Stimulated activated memory B cell treated with anti-CD40 and anti-IgM and Interleukin-4, amounts not matched to agents 10 μg/mL and 1 μg/mL and 100 μg/mL, for 72 hours (primary cell): Measurements from ENCODE around the gene AUTS2.
A peak's percentile ranks its signal among the peaks of the same experiment; 100 is the strongest.

ENCODE experiments used
- ATAC-seq: fragments of 150-1000 bp; cut with Tn5 transposase; 2 replicates; pipeline ENCODE4 v1.10.0; 2021
- H3K27ac Mint-ChIP-seq: one replicate; pipeline ENCODE4 v1.8.0; 2022; ENCODE audit warnings: mild to moderate bottlenecking, mixed read lengths
- H3K27me3 Mint-ChIP-seq: one replicate; pipeline ENCODE4 v1.8.0; 2022; ENCODE audit warnings: mixed read lengths
- H3K36me3 Mint-ChIP-seq: one replicate; pipeline ENCODE4 v1.8.0; 2022; ENCODE audit warnings: mixed read lengths
- H3K4me1 Mint-ChIP-seq: one replicate; pipeline ENCODE4 v1.8.0; 2022; ENCODE audit warnings: mixed read lengths
- H3K4me3 Mint-ChIP-seq: one replicate; pipeline ENCODE4 v1.8.0; 2022; ENCODE audit warnings: mild to moderate bottlenecking, moderate library complexity, mixed read lengths
- H3K9me3 Mint-ChIP-seq: one replicate; pipeline ENCODE4 v1.8.0; 2022; ENCODE audit warnings: mixed read lengths

The AUTS2 gene

GRCh38 chr7:69693042-69693441 lies 94.8 kb downstream of the AUTS2 start:
- no peaks in the 10 kb centered on the region for H3K36me3 Mint-ChIP-seq
- H3K9me3 Mint-ChIP-seq = no peaks in the 10 kb centered on the region
- H3K4me3 Mint-ChIP-seq = no peak overlapping the region
- peaks cover 44% of the 10 kb centered on the region for H3K4me1 Mint-ChIP-seq
- no peaks in the 10 kb centered on the region for H3K27me3 Mint-ChIP-seq
- H3K27ac Mint-ChIP-seq = no peak overlapping the region
- ATAC-seq = no peak

- Mint-ChIP-seq H3K4me3 (peak overlapping the region; percentile 50), H3K27ac (peak overlapping the region; percentile 28), H3K4me1 (peaks cover 45% of the 10 kb centered on the region), H3K27me3 (no peaks in the 10 kb centered on the region), H3K9me3 (no peaks in the 10 kb centered on the region), H3K36me3 (no peaks in the 10 kb centered on the region)
- ATAC-seq = peak; percentile 91
These were observed 97.8 kb downstream of the AUTS2 start for GRCh38 chr7:69696054-69696591.

GRCh38 chr7:69696686-69697685 lies 98.7 kb downstream of the AUTS2 start:
- H3K36me3 Mint-ChIP-seq = no peaks in the 10 kb centered on the region
- H3K4me3 Mint-ChIP-seq = no peak overlapping the region
- H3K4me1 Mint-ChIP-seq = peaks cover 44% of the 10 kb centered on the region
- ATAC-seq = no peak
- H3K27me3 Mint-ChIP-seq = no peaks in the 10 kb centered on the region
- H3K9me3 Mint-ChIP-seq = no peaks in the 10 kb centered on the region
- peak overlapping the region; percentile 35 for H3K27ac Mint-ChIP-seq

DNA sequence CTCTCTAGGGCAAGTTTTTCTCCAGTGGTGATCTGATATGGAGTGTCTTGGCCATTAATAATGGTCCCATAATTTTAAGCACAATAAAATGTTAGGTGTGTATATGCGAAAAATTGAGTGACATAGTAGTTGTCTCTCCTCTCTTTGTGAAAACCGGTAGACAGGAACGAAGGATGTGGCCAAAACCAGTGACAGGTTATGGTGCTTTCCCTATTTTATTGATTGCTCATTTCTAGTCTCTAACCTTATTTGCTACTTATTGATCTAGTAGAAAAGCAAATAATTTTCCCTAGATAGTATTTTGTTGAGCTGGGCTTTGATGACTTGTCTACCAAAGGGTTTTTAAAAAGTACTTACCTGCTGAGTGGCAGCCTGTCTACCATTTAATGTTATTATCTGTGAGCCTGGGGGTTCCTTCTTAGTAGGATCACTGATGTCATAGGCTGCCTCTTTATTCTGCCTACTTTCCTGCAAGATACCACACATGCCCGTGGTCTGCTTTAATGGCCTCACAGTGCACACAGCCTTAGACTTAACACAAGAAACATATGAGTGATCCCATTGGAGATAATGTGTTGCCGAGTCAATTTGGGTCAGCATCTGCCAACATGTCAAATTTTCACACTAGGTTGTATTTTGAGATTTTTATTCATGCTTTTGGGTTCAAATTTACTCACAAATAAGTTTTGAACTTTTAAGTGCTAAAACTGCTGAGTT lies 100.0 kb downstream of the AUTS2 start:
- Mint-ChIP-seq H3K27me3 (no peaks in the 10 kb centered on the region), H3K4me3 (no peak overlapping the region), H3K9me3 (no peaks in the 10 kb centered on the region), H3K27ac (peak overlapping the region; percentile 35), H3K4me1 (peaks cover 31% of the 10 kb centered on the region), H3K36me3 (no peaks in the 10 kb centered on the region)
- ATAC-seq = no peak

DNA sequence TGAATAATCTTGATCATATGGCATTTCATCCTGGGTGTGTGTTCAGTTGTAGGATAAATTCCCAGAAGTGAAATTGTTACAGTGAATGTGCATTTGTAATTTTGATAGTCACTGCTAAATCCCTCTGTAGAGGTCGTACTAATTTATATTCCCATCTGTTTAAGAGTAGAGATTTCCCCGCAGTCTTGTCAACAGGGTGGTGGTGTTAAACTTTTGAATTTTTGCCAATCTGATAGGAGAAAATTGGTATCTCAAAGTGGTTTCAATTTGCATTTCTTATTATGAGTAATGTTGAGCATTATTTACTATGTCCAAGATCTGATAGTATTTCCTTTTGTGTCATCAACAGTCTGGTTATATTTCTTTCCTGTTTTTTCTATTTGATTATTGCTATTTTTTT lies 101.7 kb downstream of the AUTS2 start:
- Mint-ChIP-seq H3K4me3 (no peak overlapping the region), H3K27ac (no peak overlapping the region), H3K36me3 (no peaks in the 10 kb centered on the region), H3K4me1 (peaks cover 32% of the 10 kb centered on the region), H3K9me3 (no peaks in the 10 kb centered on the region), H3K27me3 (no peaks in the 10 kb centered on the region)
- ATAC-seq = no peak

GRCh38 chr7:69700331-69700730 lies 102.1 kb downstream of the AUTS2 start:
- H3K4me3 Mint-ChIP-seq = no peak overlapping the region
- H3K36me3 Mint-ChIP-seq = no peaks in the 10 kb centered on the region
- H3K27ac Mint-ChIP-seq = no peak overlapping the region
- H3K27me3 Mint-ChIP-seq = no peaks in the 10 kb centered on the region
- no peaks in the 10 kb centered on the region for H3K9me3 Mint-ChIP-seq
- peaks cover 32% of the 10 kb centered on the region for H3K4me1 Mint-ChIP-seq
- no peak for ATAC-seq

GRCh38 chr7:69701288-69701687 lies 103.0 kb downstream of the AUTS2 start:
- H3K27ac Mint-ChIP-seq = no peak overlapping the region

DNA sequence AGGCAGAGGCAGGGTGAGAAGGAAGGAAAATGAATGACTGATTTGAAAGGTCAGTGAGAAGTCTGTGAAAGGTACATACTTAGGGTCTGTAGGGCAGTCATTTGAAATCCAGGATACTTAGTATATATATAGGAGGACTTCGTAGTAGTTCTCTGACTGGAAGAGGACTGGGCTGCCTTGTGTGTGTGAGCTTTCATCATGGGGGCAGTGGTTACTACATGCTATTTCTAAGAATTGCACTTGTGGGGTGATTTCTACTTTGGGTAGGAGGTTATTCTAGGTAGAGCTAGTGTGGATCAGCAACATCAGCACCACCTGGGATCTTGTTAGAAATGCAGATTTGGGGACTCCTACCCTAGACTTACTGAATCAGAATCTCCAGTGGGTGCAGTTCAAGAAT lies 104.1 kb downstream of the AUTS2 start:
- Mint-ChIP-seq H3K4me1 (peaks cover 14% of the 10 kb centered on the region), H3K4me3 (no peak overlapping the region), H3K36me3 (no peaks in the 10 kb centered on the region), H3K27ac (no peak overlapping the region), H3K27me3 (no peaks in the 10 kb centered on the region), H3K9me3 (no peaks in the 10 kb centered on the region)
- no peak for ATAC-seq

More at GRCh38 chr7:69701288-69701687, 103.0 kb downstream of the AUTS2 start:
- ATAC-seq = no peak
- Mint-ChIP-seq H3K36me3 (no peaks in the 10 kb centered on the region), H3K9me3 (no peaks in the 10 kb centered on the region), H3K27me3 (no peaks in the 10 kb centered on the region), H3K4me3 (no peak overlapping the region), H3K4me1 (peaks cover 25% of the 10 kb centered on the region)

DNA sequence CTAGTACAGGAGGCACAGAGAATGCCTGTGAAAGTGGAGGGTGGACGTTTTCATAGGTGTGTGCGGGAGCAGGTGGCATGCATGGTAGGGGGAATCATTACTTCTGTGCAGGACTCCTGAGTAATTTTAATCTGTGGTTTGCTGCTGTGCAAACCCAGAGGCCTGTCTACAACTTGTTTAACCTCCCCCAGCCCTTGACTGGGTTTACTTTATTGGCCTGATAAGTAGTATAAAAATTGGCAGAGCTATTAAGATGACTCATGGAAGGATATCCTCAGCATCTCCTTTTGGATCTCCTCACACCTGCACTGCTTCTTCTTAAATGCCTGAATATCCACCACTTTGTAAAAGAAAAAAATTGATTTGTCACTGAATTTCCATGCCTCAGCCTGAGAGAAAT lies 104.8 kb downstream of the AUTS2 start:
- H3K4me3 Mint-ChIP-seq = no peak overlapping the region
- H3K36me3 Mint-ChIP-seq = no peaks in the 10 kb centered on the region
- peaks cover 9% of the 10 kb centered on the region for H3K4me1 Mint-ChIP-seq
- H3K9me3 Mint-ChIP-seq = no peaks in the 10 kb centered on the region
- no peak for ATAC-seq
- no peak overlapping the region for H3K27ac Mint-ChIP-seq
- no peaks in the 10 kb centered on the region for H3K27me3 Mint-ChIP-seq

- Mint-ChIP-seq H3K27ac (no peak overlapping the region), H3K4me1 (peaks cover 14% of the 10 kb centered on the region), H3K36me3 (no peaks in the 10 kb centered on the region), H3K9me3 (no peaks in the 10 kb centered on the region), H3K27me3 (no peaks in the 10 kb centered on the region), H3K4me3 (no peak overlapping the region)
- no peak for ATAC-seq
These were observed 107.8 kb downstream of the AUTS2 start for GRCh38 chr7:69706070-69706469.

GRCh38 chr7:69708857-69709256 lies 110.6 kb downstream of the AUTS2 start:
- Mint-ChIP-seq H3K36me3 (no peaks in the 10 kb centered on the region), H3K27me3 (no peaks in the 10 kb centered on the region), H3K4me3 (no peak overlapping the region), H3K9me3 (no peaks in the 10 kb centered on the region), H3K4me1 (peaks cover 12% of the 10 kb centered on the region), H3K27ac (no peak overlapping the region)
- ATAC-seq = no peak

DNA sequence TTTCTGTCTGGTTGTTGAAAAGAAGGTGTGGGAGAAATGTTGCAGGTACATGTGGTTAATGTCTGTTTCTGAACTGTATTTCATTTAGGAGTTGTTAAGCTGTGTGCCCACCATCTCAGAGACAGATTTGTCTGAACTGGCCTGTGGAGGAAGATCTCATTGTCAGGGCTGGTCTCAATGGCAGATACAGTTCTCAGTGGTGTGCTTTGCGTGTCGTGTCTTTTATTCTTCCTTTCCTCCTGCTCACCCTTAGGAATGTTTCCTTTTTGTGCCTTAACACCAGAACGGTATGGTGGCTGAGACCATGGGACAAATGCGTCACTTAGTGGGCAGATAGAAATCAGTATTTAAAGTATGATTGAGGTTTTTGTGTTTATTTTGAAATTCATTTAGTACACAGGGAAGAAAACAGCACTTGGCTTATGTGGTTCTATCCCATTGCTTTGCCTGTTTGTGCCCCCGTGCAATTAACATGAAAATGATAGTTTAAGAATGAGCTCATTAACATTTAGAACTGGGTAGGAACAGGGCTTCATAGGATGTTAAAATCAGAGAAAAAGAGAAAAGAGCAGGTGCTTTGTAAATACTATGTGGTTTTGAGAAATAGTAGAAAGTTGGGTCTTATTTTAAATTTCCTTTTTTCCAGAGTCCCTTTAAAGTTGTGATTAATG lies 112.6 kb downstream of the AUTS2 start:
- peaks cover 21% of the 10 kb centered on the region for H3K4me1 Mint-ChIP-seq

DNA sequence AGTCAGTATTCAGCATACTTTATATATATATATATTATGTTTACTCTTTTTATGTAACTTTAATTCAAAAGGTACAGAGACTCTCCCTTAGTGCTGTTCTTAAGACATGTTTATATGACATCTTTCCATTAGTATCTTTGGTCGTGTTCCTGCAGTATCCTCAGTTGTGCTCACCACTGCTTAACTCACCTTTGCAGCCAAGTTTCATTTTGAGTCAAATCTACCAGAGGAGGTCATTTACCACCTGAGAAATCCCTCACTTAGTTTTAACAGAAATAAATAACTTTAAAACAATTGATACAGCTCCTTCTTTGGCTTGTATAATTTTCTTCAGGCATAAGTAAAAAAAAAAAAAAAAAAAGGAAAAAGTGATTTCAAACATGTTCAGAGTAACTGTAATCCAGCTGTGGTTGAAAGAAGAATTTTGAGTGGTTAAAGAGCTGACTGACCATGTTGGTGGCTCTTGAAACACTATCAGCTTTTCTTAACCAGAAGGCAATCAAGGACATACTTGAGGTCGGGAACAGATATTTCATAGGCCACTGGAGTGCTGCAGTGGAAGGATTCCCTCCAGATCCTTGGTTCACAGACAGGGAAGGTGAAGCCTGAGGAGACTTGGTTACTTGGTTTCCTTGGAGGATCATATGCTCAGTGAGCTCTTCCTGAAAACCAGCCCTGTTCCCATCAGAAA lies 116.8 kb downstream of the AUTS2 start:
- Mint-ChIP-seq H3K36me3 (no peaks in the 10 kb centered on the region), H3K27ac (no peak overlapping the region), H3K4me3 (no peak overlapping the region), H3K9me3 (no peaks in the 10 kb centered on the region), H3K4me1 (peaks cover 19% of the 10 kb centered on the region), H3K27me3 (no peaks in the 10 kb centered on the region)
- ATAC-seq = no peak

More for the DNA sequence above, 112.6 kb downstream of the AUTS2 start:
- no peak for ATAC-seq
- H3K27ac Mint-ChIP-seq = no peak overlapping the region
- H3K36me3 Mint-ChIP-seq = no peaks in the 10 kb centered on the region
- H3K4me3 Mint-ChIP-seq = no peak overlapping the region
- no peaks in the 10 kb centered on the region for H3K9me3 Mint-ChIP-seq
- H3K27me3 Mint-ChIP-seq = no peaks in the 10 kb centered on the region

- Mint-ChIP-seq H3K27me3 (no peaks in the 10 kb centered on the region), H3K4me1 (peaks cover 19% of the 10 kb centered on the region), H3K36me3 (no peaks in the 10 kb centered on the region), H3K4me3 (no peak overlapping the region), H3K9me3 (no peaks in the 10 kb centered on the region), H3K27ac (no peak overlapping the region)
- no peak for ATAC-seq
These were observed 118.9 kb downstream of the AUTS2 start for GRCh38 chr7:69717221-69717620.
